Gastroesophageal sphincter (tissue), 3 donors: ENCODE measurements around the gene MLLT3.

Experiments used
- CTCF ChIP-seq, 4 experiments: fragments of 200-600 bp in 2 of 4; fragments of 450-650 bp in 2 of 4; sonication (generic) in 1 of 4; IDR thresholded peaks; one replicate each; pipeline ENCODE4 v1.5.1; 2017 to 2019; ENCODE audit warnings: antibody characterized with exemption in 4 of 4, mild to moderate bottlenecking in 2 of 4, moderate library complexity in 2 of 4
- EP300 ChIP-seq: sonication (generic); formaldehyde crosslinking; IDR thresholded peaks from one replicate; pipeline ENCODE4 v1.6.1; 2017; ENCODE audit warnings: antibody characterized with exemption, mild to moderate bottlenecking

DNA sequence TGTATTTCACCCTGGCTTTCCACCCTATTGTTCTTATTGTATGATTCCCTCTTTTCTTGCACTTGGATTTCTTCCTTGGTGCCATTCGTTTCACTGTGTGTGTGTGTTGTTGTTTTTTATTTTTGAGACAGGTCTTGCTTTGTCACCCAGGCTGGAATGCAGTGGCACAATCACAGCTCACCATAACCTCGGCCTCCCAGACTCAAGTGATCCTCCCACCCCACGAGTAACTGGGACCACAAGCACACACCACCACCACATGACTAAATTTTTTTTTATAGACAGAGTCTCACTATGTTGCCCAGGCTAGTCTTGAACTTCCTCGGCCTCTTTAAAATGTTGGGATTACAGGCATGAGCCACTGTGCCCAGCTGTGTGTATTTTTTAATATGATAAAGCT lies 72.0 kb downstream of the MLLT3 start:
- TF ChIP-seq CTCF (IDR thresholded peaks at IDR 0.05) (no peak), EP300 (no peak)
